DMS53 treated with DMSO at 0.1 percent for 48 hours (cell line): ENCODE results near the gene CTNNBL1.

Source experiments
- DNase-seq: peaks from one replicate; lab custom pipeline; 2025; ENCODE audit not compliant: unreplicated experiment; lab: John Stamatoyannopoulos, UW

Gene CTNNBL1

DNA sequence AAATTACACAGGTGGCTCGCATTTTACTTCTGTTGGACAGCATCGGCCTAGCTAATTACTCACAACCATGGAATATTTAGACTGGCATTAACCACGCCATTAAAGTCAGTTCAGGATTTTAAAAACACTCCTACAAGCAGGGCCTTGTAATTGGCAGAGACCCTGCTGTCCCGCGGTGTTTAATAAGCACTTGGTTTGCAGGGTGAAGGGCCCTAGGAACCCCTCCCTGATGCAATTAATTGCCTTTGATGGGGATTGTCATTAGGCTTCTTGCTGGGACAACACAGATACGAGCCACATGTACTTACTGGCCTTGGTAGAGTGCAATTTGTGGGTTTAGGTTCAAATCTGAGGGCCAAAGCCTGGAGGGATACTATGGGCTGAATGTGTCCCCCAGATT lies 201.3 kb downstream of the CTNNBL1 start:
- DNase-seq, result no peak

DNA sequence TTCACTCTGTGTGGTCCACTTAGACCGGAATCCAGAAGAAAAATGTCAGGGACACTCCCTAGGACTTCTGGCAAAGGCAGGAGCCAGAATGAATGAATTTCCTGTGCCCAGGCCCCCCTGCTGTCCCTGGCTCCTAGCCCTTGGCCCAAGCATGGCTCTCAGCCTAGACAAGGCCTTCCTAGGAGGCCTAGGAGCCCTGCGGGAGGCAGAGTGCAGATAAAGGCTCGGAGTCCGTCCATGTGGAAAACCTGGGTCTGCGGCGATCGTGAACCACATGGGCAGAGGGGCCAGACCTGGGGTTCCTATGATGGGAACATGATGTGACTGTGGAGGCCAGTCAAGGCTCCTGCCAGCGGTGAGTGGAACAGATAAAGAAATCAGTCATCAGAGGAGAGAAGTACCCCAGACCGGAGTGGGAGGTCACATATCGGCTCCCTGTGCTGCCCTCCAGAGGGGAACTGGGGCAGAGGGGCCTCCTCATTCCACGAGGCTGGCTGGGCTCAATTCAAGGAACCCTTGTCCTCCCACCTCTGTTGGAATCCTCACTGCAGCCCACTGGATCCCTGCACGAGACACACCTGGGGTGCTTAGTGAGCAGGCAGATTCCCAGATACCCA lies 203.2 kb downstream of the CTNNBL1 start:
- no peak for DNase-seq

- DNase-seq, result no peak
Observed at GRCh38 chr20:37898233-37899104, 204.6 kb downstream of the CTNNBL1 start.

- no peak for DNase-seq
Observed at GRCh38 chr20:37899105-37900045, 205.5 kb downstream of the CTNNBL1 start.

DNA sequence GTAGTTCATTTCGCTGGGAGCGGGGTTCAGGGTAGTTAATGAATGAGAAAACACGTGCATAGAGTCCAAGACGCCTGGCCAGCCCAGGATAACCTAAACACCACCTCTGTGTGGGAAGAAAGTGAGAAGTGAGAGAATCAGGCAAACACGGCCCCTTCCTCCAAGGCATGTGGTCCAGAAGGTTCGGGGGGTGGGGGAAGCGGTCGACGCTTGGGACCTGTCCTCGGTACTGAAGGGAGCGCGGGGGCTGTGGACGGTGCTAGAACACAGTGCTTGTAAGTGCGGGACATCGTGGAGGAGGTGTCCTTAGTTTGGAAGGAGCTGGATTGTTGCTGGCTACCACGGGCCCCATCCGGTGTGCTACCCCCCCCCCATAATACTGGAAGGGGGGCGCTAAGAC lies 207.4 kb downstream of the CTNNBL1 start:
- DNase-seq, result no peak

DNA sequence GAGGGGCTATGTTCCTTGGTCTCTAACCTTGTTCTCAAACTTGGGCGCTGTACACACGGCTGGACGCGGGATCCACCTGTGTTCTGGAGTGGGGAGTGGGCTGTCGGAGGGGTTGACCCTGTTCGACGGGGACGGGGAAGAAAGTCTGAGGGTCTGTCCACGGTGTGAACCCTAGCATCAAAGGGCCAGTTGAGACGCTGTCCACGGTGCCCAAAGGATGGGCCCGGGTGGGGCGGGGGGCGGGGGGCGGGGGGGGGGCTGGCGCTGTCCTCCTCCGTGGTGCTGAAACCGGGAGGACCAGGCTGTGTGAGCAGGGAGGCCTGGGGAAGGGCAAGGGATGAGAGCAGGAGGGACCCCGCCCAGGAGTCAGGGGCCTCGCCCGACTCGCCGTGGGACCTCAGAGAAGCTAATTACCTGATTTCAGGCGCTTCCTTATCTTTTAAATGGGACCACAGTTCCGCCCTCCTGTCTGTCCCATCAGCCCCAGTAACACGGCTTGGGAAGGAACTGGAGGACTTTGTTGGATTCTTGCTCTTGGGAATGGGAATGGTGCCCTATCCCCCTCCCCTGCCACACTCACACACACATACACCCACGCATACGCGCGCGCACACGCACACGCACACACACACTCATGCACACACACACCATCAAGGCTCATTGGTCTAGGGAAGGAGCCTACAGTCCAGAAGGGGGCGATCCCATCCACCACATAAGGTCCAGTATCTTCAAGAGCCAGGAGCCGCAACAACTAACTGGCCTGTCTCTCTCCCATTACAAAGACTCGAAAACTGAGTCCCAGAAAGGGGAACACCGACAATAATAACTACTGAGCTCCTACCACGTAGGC lies 208.0 kb downstream of the CTNNBL1 start:
- peak; percentile 72 for DNase-seq

DNA sequence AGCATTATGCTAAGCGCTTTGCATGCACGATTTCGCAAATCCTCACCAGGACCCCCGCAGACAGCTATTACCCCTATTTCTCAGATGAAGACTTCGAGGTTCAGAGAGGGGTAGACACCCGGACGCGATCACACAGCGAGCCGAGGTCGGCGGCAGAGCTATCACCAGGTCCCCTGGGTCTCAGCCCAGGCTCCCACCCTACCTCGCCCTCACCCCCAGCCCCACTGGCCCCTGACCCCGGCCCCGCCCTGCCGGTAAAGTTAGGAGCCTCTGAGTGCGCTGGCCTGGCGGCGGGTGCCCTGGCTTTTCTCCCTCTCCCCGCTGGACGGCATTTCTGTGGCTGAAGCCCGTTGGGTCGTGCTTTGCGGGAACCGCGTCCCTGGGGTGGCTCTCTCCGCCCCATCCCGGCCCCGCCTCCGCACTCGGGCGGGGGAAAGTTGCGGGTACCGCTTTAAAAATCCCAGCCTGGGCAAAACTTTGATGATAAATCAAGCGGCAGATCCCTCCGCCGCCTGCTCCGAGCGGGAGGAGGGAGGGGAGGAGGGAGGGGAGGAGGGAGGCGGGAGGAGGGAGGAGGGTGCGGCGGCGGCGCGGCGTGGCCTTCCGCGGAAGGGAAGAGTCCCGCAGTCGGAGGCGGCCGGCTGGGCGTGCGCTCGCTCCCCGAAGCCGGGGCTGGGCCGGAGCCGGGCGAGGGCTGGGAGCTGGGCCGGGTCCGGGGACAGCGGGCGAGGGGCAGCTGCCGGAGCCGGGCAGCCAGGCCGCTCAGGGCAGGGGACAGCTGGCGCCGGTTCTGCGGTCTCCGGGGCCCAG lies 208.9 kb downstream of the CTNNBL1 start, which contains the start of gene VSTM2L:
Gene VSTM2L (plus strand): TSS at position 624 of the 810 bp plus-strand sequence. CDS start 224 bp downstream, outside the sequence.
- DNase-seq, result peak; percentile 61

DNA sequence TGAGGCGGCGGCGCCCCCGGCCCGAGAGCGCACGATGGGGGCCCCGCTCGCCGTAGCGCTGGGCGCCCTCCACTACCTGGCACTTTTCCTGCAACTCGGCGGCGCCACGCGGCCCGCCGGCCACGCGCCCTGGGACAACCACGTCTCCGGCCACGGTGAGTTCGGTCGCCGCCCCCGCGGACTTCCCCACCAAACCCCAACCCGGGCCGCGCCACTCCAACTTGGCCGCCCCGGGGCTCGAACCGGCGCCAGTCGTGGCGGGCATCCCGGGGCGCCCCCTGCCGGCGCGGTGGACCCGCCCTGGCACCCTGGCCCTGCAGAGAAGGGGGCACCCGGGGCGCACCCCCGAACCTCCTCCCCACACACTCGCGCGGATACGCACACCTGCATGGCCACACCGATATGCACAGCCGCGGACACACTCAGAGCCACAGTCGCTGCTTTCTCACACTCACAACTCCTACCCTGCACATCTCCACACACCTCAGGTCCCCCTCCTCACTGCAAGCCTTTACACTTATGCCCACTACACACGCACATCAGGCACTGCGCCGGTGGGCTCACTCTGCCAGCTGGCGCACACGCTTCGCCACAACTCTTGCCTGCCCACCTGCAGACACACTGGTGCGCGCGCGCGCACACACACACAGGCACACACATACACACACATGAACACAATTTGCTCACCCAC lies 209.6 kb downstream of the CTNNBL1 start:
- no peak for DNase-seq

DNA sequence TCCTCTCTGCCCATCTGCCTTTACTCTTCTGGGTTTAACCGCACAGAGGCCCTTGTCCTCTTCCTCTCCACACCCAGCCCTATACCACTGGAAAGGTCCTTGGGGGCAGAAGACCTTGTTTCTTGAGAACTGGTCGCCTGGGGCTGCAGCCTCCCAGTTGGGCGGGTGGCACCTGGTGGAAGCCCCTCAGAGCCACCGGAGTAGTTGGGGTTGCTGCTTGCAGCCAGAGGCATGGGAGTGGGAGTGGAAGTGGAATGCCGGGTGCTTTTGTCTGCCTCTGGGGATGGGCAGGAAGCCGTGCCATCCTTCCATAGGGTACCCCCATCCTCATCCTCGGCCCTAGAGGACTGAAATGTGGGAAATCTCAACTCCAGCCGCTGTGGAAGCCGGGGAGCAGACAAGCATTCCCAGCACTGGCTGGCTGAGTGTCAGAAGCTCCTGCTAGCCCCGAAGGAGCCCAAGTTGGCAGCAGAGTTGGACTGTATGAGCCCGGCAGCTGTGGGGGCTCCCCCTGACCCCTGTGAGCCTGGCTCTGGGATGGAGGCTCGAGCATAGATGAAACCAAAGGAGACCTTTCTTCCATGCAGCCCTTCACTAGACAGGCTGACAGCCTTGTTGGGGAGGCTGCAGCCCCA lies 210.3 kb downstream of the CTNNBL1 start:
- DNase-seq, result no peak

DNA sequence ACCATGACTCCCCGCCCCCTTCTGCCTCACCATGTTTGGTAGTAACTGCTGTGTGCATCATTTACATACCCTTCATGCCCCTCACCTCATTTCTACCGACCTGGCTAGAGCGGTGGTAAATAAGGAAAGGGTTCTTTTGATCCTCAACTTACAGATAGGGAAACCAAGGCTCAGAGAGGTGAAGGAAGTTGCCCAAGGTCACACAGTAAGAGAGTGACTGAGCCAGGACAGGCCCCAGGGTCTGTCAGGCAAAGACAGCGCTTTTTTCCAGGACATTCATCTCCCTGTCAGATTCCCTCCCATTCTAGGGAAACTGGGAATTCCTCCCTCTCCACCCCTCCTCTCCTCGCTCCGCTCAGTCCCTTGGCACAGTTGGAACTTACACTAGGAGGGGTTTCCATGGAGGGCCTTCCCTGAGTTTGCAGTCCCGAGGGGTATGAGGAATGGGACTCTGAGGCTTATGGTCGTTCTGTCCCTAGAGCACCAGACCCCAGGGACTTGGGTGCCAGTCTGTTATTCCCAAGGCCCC lies 211.1 kb downstream of the CTNNBL1 start:
- DNase-seq, result no peak

GRCh38 chr20:37905671-37906613 lies 212.1 kb downstream of the CTNNBL1 start:
- no peak for DNase-seq

DNA sequence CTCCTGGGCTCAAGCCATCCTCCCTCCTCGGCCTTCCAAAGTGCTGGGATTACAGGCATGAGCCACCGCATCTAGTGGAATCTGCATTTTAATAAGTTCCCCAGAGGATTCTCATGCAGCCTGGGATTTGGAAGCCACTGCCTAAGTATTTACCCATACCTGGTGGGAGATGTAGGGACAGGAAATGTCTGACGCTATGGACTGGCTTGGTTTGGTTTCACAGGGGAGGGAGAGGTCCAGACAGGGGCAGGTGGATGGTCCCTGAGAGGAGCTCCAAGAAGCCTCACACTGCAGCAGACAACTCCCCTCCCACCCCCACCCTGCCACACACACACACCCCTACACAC lies 213.5 kb downstream of the CTNNBL1 start:
- DNase-seq, result no peak

GRCh38 chr20:37907677-37908401 lies 214.0 kb downstream of the CTNNBL1 start:
- no peak for DNase-seq

DNA sequence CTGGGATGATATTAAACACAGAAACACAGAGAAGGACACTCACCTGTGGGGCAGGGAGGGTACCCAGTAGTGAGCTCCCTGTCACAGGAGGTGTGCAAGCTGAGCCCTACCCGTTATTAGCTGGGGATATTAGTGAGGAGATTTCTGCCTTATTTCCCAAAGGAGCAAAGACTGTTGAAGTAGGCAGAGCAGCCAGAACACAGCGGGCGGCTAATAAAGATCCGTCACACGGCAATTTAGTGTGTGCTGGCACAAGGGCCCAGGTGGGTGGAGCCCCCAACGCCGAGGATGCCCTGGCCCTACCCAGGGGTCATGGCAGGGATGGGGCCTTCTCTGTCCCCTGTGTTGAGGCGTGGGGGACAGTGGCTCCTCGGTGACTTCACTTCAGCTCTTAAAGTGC lies 217.4 kb downstream of the CTNNBL1 start:
- no peak for DNase-seq

DNA sequence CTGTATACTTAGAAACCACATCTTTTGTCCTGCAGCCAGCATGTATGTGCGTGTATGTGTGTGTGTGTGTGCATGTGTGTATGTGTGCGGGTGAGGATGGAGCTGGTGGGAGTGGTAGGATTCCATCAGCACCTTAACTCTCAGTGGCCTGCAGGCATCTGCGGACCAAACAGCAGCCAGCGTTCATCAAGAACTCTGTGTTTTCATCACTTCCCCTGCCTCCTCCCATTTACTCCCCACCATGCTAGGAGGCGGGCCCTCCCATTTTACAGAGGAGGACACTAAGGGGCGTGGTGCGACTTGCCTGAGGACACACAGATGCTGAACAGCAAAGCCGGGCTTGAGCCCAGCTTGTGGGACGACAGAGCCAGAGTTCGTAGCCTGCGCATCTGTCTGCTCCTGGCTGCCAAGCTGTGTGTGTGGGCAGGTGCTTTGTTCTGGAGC lies 218.0 kb downstream of the CTNNBL1 start:
- DNase-seq, result no peak

DNA sequence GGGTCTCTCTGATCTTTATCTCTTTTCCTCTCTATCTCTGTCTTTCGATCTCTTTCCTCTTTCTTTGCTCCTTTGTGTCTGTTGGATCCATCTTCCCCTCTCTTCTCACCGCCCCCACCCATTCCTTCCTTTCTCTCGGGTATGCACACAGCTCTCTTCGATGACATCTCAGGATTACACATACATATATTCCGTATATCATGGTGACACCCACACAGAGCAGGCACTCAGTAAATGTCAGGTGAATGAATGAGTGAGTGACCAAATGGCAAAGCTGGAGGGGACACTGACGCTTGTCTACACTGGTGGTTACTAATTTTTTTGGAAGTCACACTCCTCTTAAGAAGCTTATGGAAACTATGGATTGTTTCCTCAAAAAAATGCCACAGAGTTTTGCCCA lies 219.0 kb downstream of the CTNNBL1 start:
- no peak for DNase-seq
